HG02973 (cell line): ENCODE data around the gene S100PBP.

Source experiments
- ATAC-seq: cut with Tn5 transposase; IDR thresholded peaks from one replicate; pipeline ENCODE4 v1.9.1; 2021; ENCODE audit warnings: moderate library complexity; ENCODE audit not compliant: unreplicated experiment

S100PBP gene

GRCh38 chr1:32818804-32819541 is 1.5 kb downstream of the S100PBP start:
- peak; percentile 23 for ATAC-seq

DNA sequence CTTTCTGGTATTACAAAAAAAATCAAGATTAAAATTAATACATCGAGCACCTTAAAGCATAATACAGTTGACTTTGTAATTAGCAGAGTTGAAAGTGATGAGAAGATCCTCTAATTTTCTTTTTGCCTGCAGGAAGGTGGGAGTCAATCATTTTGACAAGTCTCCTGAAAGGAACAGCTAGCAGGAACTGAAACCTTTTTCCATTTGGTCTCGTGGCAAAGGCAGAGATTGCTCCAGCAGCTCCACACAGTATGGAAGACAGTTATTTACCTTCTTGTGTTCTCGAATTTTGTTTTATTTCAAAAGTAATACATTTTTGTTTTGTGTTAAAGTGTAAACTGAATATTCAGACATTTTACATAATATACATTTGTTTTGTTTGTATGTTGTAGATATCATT is 7.7 kb downstream of the S100PBP start:
- no peak for ATAC-seq

- ATAC-seq: no peak
These were observed 10.9 kb downstream of the S100PBP start for GRCh38 chr1:32828341-32828740.

DNA sequence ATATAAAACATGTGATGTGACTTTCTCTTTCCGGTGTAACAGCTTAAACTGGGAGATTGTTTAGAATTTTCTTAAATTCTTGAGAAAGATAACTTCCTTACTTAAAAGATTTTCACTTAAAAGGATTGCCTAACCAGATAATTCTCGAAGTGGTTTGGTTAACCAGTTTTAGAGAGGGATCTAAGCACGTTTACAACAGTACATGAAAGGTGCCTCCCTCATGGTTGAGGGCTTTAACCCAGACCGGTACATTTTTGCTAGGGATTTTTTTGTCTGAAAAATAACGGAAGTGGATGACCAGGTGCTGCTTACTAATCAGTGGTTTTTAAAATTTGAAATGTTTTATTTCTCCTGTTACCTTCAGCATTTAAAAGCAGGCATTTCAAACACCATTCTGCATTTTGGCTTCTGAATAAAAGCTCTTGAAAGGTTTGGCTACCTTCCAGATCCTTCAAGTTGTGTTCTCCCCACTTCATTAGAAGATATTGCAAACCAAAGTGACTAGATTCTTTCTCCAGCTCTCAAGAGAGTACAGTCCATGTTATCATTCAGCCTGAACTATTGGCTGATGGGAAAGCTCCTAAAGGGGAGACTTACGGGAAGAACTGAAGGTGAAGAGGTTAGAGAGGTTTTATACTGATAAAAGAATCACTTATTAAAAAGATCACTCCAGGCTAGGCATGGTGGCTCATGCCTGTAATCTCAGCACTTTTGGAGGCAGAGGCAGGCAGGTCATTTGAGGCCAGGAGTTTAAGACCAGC is 12.8 kb downstream of the S100PBP start:
- no peak for ATAC-seq

DNA sequence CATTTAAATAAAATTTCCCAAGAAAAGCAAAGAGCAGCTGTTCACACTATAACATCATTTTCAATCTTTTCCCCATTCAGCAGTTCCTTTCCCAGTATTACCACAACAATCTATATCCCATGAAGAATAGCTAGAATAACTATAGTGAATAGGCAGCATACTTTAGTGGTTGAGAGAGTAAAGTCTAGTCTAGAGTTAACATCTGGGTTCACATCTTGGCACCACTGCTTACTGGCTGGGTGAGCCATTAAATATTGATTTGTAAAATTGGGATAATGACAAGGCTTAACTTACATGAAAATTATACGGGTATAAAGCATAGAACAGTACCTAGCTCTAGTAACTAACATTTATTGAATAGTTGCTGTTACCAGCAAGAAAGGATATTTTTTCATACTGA is 14.4 kb downstream of the S100PBP start:
- ATAC-seq: no peak

DNA sequence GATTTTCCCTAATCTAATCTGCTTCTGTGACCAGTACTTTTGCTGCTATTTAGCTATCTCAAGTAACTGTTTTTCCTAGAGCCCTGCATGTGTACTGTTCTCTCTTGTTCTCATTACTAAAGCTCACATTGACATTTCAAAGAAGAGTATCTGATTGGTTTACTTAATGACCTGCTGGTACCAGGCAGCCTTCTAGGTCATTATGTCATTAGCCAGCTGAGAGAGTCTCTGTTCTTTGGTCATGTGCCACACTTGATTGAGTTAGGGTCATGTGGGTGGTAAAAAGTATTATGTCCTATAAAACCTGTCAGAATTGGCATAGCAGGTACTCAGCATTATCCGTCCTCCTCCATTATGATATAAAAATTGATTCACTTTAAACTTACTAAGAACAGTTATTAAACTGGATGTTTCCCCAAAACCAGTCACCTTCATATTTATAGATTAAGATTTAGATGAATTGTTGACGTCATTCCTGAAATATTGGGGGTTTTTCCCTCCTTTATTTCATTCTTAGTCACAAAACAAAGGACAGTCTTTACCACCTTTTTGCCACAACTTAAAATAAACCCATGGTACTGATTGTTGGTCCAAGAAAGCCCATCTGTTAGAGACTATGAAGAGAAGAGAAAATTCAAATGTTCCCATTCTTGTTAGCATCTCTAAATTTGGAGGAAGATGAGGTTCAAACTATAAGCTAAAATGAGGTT is 31.1 kb downstream of the S100PBP start:
- ATAC-seq: no peak

DNA sequence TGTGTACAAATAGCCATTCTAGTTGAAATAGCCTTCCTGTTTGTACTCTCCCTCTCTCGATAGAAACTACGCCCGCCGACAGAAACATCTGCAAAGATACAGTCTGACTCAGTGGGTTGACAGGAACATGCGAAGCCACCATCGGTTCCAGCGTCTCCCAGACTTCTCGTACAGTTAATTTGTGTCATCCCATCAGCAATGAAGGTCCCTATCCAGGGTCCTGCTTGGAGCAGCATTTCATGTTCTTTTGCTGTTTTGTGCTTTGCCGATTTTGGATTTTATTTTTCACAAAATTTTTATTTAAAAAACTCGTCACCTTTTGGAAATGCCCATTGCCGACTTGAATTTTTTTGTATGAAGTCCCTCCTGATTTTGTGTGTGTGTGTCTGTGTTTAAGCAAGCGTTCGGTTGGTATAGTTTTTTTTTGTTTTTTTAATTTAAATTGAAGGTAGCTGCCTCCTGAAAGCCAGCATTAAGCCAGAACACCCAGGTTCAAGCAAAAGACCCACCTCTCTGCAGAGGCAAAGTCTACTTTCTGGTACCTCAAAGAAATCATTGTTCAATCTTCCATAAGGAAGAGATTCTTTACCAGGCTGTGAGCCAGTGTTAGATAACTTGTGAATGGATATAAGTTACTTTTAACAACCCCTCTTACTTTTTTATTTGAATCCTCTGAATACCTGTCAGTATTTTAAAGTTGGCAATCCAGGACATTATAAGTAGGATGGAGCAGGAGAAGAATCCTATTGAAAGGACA is 38.6 kb downstream of the S100PBP start:
- no peak for ATAC-seq

DNA sequence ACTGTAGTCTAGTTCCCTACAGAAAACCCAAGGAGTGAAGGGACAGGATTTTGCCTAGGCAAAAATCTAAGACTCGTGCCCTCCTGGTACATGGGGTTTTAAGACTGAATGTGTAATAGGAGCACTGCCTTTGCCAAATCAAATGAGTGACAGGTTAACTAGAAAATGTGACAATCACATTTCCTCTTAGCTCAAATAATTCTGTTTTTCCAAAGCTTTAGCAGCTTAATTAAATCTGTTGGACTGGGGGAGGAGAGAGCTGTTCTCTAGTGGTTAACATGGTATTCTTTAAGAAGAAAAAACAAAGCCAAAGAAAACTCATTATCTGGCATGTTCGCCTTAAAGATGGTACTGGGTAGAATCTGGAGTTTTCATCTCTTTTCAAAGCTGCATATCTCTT is 40.7 kb downstream of the S100PBP start:
- no peak for ATAC-seq

DNA sequence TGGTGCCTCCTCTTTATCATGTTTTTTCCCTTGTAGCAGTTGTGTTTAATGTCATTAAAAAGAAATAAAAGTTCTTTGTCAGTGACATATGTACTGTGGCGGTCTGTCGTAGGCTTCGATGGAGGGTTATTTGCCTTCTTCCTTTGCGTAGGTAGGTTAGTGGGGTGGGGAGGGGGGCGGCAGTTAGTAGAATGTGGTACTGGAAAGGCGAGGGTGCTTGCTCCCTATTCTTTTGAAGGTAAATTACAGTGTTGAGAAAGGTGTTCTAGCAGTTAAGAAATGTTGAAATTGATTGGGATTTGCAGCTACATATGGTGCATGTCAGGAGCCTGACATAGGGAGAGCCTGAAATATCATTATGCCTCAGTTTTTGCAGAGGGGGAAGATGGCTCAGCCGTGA is 41.3 kb downstream of the S100PBP start:
- ATAC-seq: no peak

- no peak for ATAC-seq
These were observed 42.5 kb downstream of the S100PBP start for GRCh38 chr1:32859915-32860314.

DNA sequence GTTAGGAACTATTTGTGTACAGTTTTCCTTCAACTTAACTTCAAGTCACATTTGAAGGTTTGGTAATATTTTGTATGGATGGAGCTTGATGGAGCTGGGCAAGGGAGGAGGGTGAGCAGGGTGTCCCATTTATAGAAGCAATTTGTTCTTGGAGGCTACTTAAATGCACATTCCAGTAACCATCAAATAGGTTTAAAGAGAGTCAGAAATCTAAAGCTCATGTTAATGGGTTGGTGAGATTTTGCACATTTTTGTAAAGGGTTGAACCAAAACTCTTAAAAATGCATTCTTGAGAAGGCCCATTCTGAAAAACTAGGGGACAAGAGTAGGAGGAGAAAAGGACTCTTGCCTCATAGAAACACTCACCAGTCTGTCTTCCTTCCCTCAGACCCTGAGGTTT is 43.1 kb downstream of the S100PBP start:
- ATAC-seq: no peak

DNA sequence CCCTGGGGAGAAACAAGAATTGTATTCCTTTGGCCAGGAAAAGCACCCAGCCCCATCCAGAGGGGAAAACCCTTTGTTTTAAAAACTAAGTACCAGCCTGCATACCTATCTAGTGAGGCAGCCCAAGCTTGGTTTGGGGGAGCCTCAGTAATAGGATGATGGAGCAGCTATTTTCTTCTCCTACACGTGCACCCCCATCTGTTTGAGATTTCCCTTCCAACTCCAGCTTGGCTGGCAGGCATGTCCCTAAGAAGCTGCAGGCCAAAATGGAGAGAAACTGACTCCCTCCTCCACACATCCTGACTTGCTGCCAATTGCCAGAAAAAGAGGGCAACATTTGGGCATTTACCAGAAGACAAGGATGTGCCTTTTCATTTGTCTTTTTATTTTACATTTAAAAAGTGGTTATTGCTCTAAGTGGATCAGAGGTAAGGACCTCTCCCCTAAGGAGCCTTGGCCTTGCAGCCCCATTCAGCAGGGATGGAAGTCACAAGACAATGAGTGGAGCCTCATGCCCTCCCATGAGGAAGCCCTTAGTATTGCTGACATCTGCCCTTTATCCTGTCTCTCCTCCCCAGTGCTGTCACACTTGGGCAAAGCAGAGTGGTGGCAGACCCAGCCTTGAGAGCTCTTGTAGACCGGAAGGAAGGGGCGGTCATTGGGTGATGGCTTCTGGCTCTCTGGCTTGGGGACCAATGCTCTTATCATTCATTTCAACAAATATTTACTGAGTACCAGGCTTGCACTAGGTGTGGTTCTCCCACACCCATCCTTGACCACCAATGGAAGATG is 44.6 kb downstream of the S100PBP start:
- no peak for ATAC-seq

DNA sequence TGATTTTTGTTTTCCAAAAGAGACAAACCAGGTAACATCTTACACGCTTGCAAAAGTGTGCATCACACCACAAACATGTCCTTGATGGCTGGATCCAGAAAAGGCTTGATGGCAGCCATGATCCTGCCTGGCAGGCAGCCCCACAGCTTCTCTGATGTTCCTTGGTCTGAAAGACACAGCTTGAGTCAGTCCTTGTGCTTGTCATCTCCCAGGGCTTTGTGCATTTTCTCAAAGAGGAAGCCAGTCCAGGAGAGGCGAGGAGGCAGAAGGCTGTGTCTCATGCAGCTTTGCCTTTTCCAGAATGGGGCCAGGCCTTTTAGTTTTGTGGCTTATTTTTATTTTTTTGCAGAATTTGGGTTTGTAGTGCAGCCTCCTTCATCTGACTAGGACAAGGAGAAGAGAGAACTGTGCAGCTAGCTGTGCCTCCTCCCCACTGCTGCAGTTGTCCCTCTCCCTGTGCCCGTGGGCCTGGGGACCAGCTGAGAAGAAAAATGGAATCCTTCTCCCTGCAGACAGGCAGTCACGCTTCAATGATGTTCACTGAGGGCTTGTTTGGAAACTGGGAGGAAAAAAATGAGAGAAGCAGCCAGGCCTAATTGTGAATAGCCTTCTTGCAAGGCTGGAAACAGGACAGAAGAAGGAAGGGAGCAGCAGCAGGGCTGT is 45.9 kb downstream of the S100PBP start:
- ATAC-seq: no peak

- no peak for ATAC-seq
These were observed 46.4 kb downstream of the S100PBP start for GRCh38 chr1:32863881-32864245.

- no peak for ATAC-seq
These were observed 47.0 kb downstream of the S100PBP start for GRCh38 chr1:32864375-32865019.

GRCh38 chr1:32865639-32866405 is 48.4 kb downstream of the S100PBP start:
- no peak for ATAC-seq

- ATAC-seq: no peak
These were observed 49.7 kb downstream of the S100PBP start for GRCh38 chr1:32867151-32867550.

DNA sequence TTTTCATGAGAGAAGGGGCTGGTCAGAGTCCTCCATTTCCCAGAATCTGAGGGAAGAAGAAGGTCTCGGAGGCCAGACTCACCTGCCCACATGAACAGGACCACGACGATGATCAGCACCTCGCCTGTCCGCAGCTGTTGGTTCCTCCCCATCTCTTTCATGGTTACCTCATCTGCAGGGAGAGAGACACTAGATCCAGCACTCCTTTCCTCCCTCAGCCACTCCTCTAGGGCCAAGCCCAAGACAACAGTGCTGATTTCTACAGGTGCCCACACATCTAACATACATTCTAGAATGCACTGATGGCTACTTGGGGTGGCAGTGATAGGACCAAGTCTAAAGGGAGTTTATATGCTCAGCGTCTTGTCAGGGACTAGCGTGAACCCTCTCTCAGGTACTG is 50.2 kb downstream of the S100PBP start:
- ATAC-seq: no peak

- ATAC-seq: no peak
These were observed 50.6 kb downstream of the S100PBP start for GRCh38 chr1:32868085-32868484.
